NCI-H460 (cell line): ENCODE measurements around the gene CDK17. TPM values are rescaled to one million over a fixed set of nuclear protein-coding genes. Genes with fewer than 3 reads are reported as not detected.

ENCODE experiments used
- DNase-seq: peaks from one replicate; pipeline ENCODE4 v3.0.0-alpha.2; 2016; ENCODE audit warnings: low read depth; ENCODE audit errors: extremely low read depth
- total RNA-seq: library from RNA; depleted of rRNA; stranded (reverse); fragments of >200 nt; shearing (Covaris generic); gene quantifications from 2 replicates; pipeline ENCODE4 v1.2.3, GENCODE V29; 2014

The CDK17 gene
- total RNA-seq, 1 experiment from 2014 or later, result 43.1 TPM

DNA sequence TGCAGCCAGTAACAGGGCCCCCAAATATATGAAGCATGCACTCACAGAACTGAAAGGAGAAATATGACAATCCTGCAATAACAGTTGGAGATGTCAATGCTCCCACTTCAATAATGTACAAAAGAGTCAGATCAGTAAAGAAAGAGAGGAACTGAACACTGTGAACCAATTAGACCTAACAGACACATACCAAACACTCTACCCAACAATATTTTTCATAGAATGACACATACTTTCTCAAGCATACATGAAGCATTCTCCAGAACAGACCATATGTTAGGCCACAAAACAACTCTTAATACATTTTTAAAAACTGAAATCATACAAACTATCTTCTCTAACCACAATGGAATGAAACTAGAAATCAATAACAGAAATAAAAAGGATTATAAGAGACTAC is 125.9 kb downstream of the CDK17 start:
- no peak for DNase-seq

DNA sequence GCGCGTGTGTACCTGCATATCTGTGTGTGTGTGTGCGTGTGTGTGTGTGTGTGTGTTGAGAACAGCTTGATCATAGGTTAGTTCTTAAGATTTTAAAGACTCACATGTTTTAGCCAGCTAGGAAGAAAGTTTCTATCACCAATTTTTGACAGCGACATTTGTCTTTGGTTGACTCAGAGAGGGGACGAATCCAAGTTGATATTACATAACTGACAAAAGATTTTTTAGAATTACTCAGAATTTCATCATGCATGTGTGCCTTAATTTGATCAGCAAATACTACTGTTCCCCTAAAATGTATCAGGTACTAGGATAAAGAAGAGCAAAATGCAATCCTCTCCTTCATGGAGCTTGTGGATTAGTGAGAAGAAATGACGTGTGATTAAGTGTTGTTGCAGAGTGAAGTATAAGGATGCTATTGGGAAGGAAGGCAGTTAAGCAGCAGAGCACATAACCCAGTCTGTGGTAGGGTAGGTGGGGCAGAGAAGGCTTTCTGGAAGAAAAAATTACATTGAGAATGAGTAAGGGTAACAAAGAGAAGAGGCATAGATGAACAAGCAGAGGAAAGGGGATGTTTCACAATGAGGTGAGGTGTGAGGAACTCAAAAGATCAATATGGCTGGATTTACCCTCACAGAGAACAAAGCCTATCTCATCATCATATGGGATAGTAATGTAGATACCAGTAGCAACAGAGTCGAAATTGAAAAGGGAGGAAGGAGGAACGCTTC is 128.6 kb downstream of the CDK17 start:
- DNase-seq, result peak; percentile 5

DNA sequence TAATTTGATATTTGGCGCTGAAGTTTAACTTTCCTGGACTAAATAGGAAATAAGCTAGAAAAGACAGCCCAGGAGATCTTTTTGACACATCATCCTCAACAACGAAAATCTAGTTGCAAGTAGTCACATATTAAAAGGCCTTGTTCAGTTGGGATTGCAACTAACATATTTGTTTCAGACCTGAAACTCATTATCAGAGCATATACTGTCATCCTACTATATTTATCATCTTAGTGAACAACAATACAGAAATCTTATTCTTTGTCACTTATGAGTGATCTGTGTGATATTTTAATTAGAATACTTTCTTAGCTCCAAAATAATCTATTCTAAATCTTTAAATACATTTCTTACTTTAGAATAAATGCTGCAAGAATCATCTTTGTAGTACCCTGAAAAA is 134.0 kb downstream of the CDK17 start:
- DNase-seq, result no peak

DNA sequence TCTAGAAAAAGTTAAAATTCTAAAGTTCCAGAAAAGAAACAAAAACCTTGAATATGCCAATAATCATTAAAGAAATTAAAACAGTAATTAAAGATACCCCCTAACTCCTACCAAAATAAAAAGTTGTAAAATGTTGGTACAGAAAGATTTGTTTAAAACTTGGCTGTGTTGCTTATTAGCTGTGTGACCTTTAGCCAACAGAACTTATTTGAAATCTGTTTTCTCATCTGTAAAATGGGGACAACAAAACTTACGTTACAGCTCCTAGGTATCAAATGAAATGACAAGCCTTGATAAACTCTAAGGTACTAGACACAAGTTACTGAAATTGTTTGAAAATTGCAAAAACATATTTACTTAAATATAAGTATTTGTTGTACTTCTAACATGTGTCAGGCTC is 134.4 kb downstream of the CDK17 start:
- DNase-seq, result no peak

DNA sequence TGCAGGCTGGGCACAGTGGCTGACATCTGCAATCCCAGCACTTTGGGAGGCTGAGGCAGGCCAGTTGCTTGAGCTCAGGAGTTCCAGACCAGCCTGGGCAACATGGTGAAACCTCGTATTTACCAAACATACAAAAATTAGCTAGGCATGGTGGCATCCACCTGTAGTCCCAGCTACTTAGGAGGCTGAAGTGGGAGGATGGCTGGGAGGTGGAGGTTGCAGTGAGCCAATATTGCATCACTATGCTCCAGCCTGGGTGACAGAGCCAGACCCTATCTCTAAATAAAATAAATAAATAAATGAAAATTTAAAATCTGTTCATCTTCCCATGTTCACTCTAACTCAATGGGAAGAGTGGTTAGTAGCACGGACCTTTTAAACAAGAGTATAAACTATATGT is 134.8 kb downstream of the CDK17 start:
- no peak for DNase-seq

DNA sequence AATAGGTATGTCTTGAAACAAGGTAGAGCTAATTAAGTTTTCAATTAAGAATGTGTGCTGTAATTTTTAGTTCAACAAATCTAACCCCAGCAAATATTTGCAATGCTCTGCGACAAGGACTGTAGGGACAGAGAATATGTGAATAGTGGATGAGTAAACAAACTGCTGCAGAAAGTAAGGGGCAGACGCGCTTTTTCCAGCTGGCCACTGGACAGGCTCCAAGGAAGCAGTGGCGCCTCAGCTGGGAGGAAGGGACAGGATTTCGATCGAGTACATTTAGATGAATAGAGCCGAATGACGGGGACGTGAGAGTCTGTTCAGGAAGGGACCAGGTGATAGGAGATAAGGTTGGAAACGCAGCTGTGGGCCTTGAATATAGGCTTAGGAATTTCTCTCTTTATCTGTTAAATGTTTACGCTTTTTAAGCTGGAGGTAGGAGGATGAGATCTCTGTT is 136.8 kb downstream of the CDK17 start:
- DNase-seq, result no peak

DNA sequence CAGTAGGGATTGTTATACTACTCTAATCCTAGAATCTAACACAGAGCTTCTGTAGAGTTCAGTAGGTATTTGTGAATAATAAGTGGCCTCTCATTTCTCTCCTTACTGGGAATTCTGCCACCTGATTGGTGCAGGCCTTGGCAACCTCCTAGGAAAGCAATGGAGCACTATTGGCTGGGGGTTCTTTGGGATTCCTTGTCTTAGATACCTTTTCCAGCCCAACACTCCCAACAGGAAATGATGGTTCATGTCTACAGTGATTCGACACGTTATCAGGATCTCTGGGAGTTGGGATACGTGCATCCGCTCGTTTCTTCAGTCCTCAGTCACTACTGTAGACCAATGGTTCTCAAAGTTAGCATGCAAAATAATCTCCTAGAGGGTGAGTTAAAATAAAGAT is 138.7 kb downstream of the CDK17 start:
- DNase-seq, result no peak

DNA sequence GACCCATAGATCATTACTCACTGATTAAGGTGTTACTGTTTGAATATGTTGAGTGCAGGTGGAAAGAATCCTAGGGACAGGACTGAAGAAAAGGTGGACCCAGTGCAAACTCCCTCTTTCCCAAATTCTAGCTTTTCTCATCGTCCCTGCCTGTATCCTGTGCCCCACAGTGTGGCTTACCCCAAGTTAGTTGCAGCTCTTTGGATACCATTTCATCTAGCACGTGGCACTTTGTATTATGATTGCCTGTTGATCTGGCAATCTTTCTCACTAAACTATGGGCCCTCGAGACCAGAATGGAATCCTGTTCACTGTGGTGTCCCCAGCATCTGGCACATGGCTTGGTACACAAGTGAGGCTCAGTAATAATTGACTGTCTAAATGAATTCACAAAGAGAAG is 139.6 kb downstream of the CDK17 start:
- no peak for DNase-seq

DNA sequence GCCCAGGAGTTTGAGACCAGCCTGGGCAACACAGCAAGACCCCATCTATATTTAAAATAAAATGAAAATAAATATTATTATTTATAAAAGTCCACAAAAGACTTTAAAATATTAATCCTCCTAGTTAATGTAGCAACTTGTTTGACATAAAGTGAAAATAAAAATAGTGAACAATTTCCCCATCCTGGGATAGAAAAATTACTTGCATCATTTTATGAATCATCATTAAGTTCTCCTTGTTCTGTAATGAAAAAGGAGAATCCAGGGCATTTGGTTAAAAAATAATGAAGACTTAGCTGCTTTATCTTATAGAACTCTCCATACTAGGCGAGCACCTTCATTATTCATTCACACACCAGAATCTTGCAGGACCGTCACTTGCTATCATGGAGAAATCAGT is 140.0 kb downstream of the CDK17 start:
- DNase-seq, result no peak

DNA sequence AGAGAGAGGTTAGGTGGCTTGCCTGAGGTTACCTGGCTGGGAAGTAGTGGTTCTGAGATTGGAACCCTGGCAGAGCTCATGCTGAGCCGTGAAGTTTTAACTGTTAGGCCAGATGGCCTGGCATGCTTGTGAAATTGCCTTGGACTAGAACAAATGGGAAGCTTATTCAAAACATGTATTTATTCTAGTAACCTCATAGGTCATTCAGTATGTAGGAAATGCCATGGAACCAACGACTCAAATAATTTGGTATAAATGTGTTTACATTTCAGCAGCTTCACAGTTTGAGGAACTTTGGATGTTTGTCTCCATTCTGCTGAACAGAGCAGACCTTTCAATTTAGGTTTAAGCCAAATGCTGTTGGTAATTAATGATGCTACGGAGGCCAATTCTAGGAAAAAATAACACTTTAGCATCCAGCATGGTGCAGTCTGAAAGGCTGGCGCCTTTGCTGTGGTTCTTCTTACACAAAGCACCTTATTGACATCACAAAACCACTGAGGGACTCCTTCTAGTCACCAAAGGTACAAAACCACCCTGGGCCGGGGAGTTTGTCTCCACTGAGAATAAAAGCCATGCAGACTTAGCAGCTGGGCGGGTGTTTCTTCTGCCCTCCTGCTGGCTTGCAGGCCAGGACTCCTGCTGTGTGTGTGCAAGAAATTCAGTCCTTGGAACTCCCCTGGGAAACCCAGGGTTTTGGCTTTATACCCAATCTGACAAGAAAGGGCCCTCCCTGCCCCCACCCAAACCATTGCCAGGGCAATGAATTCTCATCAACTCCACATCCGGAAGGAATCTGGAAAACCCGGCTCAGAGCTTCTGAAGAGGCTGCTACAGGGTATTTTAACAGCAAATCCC is 141.9 kb downstream of the CDK17 start:
- DNase-seq, result no peak

DNA sequence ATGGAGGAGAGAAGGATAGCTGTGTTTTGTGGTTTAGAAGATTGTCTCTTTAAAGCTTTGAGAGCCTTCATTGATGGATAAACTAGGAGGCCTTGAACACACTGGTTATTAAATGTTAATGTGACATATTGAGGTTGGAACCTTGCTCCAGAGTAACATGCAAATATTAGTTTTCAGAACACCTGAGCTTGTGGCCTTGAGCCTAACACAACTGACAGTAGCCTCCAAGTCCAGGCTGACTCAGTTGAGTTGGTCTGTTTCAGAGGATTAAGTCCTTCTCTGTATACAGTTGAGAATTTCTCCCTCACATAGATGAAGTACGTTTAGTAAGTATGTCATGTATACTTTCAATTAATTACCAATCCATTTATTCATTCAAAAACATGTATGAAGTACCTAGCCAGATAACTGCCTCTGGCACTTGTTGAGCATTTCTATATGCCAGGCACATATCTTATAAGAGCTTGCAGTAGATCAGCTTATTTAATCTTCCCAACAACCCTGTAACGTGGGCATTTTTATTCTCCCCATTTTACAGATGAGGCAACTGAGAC is 142.6 kb downstream of the CDK17 start:
- no peak for DNase-seq

DNA sequence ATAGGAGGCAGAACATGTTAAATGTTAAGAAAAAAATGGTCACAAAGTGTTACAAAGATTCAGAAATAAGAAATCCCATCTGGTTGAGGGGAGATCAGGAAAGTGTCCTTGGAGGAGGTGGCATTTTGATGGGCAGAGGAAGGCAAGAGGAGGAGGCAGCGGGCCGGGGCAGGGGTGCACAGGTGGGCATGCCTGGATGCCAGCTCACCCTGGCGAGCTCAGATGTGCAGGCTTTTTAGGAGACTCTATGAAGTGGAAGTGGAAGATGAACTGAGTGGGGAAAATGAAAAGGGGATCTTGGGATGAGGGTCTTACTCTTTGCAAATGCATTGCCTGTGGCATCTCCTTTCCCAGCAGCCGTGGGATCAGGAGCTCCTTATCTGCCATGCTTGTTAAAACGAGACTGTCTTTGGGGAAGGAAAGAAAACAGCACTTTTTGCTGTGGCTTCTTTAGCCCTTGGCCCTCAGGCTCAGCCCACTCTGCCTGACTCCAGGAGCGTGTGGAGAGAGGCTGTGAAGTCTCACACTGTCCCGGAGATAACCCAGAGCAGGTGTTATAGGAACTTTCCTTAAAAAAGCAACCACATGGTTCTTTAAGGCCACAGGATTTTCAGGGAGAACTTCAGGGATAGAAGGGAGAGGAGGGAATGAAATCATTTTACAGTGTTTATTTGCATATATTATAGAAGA is 143.4 kb downstream of the CDK17 start:
- no peak for DNase-seq

DNA sequence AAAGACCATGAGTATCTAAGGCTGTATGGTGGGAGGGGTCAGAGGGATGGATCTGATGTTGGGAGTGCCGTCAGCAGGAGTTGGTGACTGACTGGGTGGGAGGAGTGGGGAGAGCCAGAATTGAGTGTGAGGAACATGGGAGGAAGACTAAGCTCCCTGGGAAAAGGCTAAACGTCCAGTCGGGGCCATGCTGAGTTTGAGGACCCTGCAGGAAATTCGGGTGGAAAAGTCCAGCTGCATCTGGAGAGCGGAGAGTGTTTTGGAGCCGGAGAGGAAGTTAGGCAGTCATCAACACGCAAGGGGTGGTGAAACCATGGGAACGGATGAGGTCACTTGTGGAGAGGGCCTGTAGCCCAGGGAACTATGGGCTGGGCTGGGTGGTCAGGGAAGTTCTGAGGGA is 145.2 kb downstream of the CDK17 start:
- DNase-seq, result no peak

DNA sequence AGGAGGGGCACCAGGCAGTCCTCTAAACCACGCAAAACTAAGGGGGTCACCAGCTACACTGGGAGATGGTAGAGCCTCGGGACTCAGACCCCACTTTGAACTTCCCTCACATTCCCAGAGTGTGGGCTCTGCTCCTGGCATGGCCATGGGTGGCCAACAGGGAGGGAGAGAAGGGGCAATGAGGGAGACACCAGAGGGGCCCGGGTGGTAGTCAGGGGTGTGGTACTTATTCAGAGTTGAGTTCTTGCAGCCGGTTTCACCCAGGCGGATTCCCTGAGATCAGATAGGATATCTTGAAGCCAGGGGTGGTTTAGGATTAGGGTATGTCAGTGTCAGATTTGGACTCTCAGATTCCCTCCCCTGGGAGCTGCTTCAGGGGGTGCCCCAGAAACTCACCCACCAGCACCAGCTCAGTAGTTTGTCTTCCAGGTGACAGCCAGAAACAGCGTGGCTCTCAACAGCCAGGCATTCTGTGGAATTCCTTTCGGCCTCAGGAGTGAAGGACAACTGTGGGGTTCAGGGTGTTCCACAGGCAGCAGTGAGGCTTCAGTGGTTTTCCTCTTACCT is 150.0 kb downstream of the CDK17 start:
- DNase-seq, result no peak

DNA sequence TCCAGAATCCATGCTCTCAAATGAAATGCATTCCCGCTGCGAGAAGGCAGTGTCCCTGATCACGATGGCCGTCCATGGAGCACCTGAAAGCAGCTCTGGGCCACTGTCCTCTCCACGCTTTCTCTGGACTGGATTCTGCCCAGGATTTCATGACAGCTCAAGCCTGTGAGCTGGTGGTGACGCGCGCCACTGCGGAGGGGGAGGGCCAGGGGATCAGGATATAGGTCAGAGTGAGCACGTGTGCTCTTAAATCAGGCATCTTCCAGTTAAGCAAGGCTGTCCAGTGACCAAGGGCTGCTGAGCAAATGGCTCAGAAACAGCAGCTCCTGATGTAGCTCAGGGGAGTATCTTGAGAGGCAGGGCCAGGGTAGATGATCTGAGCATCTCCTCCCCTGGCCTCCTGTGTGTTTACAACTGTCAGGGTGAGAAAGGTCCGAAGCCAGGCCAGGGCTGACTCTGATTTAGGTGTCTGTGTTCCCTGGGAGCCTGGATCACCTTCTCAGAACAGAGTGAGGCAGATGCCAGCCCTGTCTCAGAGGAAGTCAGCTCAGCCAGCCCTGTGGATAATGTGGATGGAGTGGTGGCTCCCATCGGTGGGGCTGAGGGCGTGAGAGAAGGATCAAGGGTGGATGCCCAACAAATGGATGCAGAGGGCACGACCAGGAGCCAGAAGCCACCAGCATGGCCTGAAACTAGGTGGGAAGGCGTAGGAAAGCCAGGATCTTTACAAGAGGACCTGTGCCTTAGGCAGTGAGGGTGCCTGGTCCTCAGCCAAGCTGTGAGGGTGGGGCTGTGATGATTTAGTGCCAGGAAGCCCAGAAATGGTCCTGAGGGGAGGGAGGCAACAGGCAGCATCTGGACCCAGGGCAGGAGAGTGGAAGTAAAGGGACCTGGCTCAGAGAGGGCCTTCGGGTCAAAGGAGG is 150.8 kb downstream of the CDK17 start:
- no peak for DNase-seq

DNA sequence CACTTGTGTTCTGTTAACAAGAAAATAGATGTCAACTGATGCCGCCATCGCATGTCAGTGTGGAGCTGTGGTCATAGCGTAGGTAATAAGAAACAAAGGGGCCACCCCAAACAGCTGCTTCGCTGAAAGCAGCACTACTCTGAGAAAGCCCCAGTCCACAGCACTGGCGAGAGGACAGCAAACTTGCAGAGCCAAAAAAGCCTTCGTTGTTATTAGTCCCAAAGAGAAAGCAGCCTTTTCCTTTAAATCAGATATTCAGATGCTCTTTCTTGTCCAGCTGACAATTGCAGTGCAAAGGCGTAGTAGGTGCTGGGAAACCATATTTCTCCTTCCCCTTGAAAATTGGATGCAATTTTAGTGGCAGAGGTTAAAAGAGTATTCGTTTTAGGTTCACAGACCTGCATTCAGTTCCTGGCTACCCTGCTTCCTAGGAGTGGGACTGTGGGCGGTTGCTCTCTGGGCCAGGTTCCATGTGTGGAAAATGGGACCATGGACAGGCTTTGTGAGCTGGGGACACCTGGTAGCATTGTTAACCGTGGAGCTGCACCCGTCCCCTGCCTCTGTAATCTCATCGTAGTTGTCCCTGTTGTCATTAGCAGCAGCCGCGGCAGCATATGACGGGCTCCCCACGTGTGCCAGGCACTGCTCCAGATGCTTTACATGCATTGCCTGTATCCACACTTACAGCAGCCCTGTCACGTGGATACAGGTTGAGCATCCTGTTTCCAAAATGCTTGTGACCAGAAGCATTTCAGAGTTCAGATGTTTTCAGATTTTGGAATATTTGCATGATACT is 151.9 kb downstream of the CDK17 start:
- DNase-seq, result no peak

DNA sequence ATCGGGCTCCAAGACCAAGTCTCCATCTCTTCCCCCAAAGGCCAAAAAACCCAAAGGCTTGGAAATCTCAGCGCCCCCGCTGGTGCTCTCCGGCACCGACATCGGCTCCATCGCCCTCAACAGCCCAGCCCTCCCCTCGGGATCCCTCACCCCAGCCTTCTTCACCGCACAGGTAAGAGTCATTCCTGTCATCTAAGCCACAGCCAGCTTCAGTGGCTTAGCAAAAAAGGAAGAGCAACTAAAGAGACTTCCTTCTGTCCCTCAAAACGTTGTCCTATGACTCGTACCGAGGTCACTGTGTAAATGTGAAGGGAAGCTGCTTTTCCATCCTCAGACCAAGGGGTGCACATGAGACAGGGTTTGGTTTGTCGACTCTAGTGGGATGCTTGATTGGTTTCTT is 152.7 kb downstream of the CDK17 start:
- DNase-seq, result no peak

DNA sequence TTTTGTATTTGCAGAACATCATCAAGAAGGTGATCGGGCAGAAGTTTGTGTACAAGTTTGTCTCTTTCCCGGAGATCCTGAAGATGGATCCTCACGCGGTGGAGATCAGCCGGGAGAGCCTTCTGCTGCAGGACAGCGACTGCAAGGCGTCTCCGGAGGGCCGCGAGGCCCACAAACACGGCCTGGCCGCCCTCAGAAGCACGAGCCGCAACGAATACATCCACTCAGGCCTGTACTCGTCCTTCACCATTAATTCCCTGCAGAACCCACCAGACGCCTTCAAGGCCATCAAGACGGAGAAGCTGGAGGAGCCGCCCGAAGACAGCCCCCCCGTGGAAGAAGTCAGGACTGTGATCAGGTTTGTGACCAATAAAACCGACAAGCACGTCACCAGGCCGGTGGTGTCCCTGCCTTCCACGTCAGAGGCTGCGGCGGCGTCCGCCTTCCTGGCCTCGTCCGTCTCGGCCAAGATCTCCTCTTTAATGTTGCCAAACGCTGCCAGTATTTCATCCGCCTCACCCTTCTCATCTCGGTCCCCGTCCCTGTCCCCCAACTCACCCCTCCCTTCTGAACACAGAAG is 153.2 kb downstream of the CDK17 start:
- no peak for DNase-seq

DNA sequence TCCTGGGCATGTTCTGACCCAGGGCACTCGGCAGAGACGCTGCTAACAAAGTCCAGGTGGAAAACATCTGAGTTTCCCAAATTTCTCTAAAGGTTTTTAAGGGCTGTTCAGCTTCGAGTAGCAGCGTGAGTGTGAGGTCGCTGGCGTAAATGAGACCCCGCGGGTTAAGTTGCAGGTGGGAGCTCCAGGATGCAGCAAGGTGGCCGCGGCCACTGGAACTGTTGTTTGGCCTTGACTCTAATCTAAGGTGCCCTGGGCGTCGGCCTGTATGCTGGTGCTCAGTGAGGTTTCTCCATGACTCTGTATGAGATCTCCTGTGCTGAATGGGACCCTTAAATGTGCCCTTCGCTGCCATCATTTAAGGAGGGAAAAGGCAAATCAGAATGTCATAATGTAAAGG is 155.4 kb downstream of the CDK17 start:
- no peak for DNase-seq
